SIG-M5 treated with dmso at 0.1 percent for 504 hours (cell line): ENCODE measurements around the gene CNGA3.
"Not testable (repeated sequence)": the region's sequence is repeated elsewhere in the genome, so short reads cannot be mapped to it uniquely, and the experiment has no call there.

Experiments
- DNase-seq: peaks from one replicate; lab custom pipeline; 2025; ENCODE audit not compliant: unreplicated experiment; lab: John Stamatoyannopoulos, UW

CNGA3 gene

GRCh38 chr2:98346311-98347236 lies at the start of gene CNGA3:
Gene CNGA3 (plus strand): TSS chr2:98346456. CDS start chr2:98369976, 23,520 bp downstream.
- no peak for DNase-seq

DNA sequence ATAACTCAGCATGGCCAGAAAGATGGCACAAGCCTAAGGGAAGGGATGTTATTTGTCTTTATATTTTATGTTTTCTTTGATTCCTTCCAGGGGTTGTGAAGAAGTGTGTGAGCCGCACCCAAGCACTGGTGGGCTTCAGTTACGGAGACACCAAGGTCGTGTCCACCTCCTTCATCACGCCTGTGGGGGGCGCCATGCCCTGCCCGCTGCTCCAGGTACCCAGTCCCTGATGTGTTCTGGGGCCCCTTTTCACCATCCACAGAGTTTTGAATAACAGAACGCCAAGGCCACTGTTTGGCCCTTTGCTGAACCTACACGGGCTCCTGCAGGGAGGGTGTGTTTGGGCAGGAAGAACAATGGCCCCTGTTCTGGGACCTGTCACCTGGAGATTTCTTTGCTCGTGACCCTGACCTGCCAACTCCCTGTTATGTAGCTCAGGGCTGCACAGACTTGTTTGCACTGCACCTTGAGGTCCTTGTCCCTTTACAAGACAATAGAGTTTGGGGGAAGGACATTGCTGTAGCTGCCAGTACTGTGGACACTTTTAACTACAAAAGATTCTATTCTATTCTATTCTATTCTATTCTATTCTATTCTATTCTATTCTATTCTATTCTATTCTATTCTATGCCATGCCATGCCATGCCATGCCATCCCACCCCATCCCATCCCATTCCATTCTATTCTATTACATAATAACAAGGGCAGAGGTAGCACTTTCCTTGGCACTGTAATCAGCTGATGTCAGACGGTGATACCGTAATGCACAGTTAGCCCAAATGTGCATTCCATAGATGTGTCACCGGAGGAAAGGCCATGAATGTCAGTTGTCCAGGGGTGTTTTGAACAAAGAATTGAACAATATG lies 48.2 kb upstream of the CNGA3 start:
- no peak for DNase-seq

- no peak for DNase-seq
These were observed 47.5 kb upstream of the CNGA3 start for GRCh38 chr2:98298683-98299164.

- DNase-seq = no peak
These were observed 46.9 kb upstream of the CNGA3 start for GRCh38 chr2:98299211-98299905.

- DNase-seq = no peak
These were observed 45.9 kb upstream of the CNGA3 start for GRCh38 chr2:98300141-98300874.

DNA sequence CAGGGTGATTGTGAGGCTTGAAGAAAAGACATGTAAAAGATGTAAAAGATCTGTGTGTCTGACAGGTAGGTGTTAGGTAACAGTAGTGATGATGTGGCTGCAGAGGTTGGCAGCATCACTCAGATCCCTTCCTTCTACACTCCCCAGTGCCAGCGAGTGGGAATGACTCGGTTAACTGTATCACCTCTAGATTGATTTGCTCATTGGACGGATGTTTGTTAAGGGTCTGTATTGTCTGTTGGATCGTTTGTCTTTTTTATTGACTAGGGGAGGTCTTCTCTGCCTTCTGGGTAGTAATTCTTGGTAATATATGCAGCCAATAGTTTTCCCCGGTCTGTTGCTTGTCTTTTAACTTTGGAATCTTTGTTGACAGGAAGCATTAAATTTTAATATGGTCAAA lies 44.8 kb upstream of the CNGA3 start:
- no peak for DNase-seq

- not testable (repeated sequence) for DNase-seq
These were observed 39.0 kb upstream of the CNGA3 start for GRCh38 chr2:98307131-98307696.

DNA sequence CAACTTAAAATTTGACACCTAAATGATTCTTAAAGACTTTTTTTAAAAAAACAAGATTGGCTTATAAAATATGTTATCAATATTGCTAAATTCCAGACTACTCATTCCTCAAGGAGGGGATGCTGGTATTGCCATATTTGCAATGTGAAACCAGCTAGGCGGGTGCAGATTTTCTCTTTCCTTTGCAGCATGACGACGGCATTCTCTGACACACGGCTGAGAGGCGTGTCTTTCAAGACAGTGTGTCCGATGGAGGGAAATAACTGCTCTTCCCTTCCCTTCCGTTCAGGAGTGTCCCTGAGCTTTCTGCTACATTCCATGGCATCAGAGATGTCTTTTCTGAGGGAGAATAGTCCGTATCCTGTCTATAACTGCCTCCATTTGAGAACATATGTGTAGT lies 38.2 kb upstream of the CNGA3 start:
- DNase-seq = no peak

DNA sequence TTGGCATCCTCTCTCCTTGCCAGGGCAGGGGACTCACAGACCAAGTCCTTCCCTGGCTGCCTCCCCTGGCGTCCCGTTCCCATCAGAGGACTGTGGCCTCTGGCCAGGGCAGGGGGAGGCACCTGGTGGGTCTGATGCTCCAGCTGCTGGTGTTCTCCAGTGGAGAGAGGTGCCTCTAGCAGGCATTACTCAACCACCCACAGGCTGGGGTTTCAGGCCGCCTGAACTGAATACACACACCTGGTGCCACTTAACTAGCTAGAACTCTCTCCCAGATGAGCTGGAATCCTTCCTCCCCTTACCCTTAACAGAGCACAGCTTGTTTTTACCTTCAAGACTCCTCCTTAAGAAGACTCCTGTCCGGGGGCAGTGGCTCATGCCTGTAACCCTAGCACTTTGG lies 37.7 kb upstream of the CNGA3 start:
- DNase-seq = no peak

DNA sequence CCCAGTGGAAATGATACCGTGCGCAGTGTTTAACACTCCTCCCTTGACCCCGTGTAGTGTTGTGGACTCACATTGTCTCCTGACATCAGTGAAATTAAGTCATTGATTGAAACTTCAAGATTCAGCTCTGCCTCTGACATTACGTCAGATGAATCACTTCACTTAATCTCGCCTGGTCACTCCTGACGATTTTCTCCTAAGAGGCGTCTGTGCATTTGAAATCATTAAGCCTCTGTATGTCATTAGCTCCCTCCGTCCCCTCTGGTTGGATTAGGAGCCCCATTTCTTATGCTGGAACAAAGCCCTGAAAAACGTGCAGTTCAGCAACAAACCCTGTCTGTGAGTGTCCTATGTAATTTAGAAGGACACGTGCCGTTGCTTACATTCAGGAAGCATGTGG lies 36.7 kb upstream of the CNGA3 start:
- DNase-seq = no peak

DNA sequence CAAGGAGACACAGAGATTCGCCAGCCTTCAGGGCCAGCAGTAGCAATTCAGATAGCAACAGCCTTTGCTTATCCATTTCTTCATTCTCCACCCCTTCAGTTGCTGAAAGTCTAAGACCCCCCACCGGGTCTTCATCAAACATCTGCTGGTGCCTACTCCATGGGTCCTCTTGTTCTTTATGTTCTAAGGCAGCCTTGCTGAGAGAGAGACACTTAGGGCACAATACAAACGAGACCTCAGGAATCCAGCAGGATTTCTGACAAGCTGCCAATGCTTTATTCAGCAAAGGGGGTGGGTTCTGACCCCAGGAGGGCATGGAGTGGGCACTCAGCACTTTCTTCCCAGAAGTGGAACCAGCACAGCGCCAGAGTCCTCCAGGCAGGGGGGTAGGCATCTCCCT lies 36.2 kb upstream of the CNGA3 start:
- no peak for DNase-seq

GRCh38 chr2:98311090-98311489 lies 35.2 kb upstream of the CNGA3 start:
- DNase-seq = no peak

- no peak for DNase-seq
These were observed 34.3 kb upstream of the CNGA3 start for GRCh38 chr2:98311771-98312545.

DNA sequence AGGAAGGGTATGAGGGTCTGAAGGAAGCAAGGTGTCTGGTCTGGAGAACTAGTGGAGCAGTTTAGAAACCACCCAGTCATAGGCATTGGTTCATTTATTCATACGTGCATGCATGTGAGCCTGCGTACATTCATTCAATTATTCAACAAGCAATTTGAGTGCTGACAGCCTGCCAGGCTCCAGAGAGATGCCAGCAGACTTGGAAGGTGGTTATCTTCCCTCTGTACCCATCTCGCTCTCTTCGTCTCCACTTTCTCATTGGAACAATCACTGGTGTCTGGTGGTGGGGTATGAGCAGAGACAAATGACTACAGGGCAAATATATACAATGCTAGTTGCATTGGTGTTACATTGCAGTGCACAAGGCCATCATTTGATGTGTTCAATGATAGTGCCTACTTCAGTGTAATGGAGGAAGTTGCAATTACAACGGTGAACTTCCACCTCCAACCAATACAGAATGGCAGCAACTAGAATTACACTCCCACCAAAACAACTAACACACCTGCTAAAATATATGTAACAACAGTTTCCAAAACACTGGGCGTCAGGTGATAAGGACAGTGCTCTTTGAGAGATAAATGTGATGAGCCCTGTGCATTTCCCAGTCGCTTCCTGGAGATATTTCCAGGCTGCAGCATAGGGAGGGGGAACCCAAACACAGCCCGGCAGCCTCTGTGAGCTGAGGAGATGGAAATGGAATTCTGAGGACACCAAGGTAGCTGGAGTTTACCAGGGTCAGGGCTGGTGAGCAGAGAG lies 32.6 kb upstream of the CNGA3 start:
- DNase-seq = no peak

GRCh38 chr2:98314251-98314650 lies 32.0 kb upstream of the CNGA3 start:
- no peak for DNase-seq

- no peak for DNase-seq
These were observed 30.3 kb upstream of the CNGA3 start for GRCh38 chr2:98315957-98316356.

DNA sequence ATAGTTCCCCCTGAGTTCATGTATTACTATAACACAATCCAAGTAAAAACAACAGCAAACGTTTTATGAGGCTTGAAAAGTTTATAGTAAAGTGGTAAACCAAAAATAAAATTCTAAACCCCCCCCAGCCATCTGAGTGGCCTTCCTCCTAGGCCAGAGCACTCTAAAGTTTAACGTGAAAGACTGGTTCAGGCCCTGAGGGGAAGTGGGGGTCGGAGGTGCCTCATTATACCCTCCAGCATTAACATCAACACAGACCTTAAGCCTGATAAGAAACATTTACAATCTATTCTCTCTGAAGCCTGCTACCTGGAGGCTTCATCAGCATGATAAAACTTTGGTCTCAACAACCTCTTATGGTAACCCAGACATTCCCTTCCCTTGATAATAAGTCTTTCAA lies 29.0 kb upstream of the CNGA3 start:
- DNase-seq = no peak

DNA sequence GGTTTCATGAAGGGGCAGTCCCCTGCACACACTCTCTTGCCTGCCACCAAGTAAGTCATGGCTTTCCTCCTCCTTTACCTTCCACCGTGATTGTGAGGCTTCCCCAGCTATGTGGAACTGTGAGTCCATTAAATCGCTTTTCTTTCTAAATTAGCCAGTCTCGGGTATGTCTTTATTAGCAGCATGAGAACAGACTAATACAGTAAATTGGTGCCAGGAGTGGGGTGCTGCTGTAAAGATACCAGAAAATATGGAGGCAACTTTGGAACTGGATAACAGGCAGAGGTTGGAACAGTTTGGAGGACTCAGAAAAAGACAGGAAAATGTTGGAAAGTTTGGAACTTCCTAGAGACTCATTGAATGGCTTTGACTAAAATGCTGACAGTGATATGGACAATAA lies 26.1 kb upstream of the CNGA3 start:
- DNase-seq = not testable (repeated sequence)

DNA sequence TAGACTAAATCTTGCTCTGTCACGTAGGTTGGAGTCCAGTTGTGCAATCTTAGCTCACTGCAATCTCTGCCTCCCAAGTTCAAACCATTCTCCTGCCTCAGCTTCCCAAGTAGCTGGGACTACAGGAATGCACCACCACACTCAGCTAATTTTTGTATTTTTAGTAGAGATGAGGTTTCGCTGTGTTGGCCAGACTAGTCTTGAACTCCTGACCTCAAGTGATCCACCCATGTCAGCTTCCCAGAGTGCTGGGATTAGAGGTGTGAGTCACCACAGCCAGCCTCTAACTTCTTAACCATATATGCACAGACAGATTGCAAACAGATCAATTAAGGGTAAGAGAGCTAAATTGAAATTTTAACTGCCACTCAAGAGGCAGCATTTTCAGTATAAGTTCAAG lies 22.1 kb upstream of the CNGA3 start:
- no peak for DNase-seq
